SK-N-SH treated with all-trans-retinoic acid at 6 μM for 48 hours (cell line): ENCODE data around the gene CLDND2.

Experiments used
- ARNTL ChIP-seq: fragments of 450-650 bp; formaldehyde crosslinking; IDR thresholded peaks from 2 replicates; pipeline ENCODE4 v1.5.0; 2020; ENCODE audit warnings: low read depth, mild to moderate bottlenecking, moderate library complexity, borderline replicate concordance
- BACH2 ChIP-seq: fragments of 250-450 bp; sonication (Bioruptor Pico); IDR thresholded peaks from 2 replicates; pipeline ENCODE4 v1.9.0; 2021; ENCODE audit warnings: mild to moderate bottlenecking, borderline replicate concordance
- OSR1 ChIP-seq: fragments of 250-450 bp; sonication (Bioruptor Pico); IDR thresholded peaks from 2 replicates; pipeline ENCODE4 v1.8.0; 2022; ENCODE audit warnings: moderate library complexity, mild to moderate bottlenecking, inconsistent platforms
- POU6F1 ChIP-seq: fragments of 250-450 bp; sonication (Bioruptor Pico); IDR thresholded peaks from 2 replicates; pipeline ENCODE4 v1.8.0; 2021; ENCODE audit warnings: low read depth, mild to moderate bottlenecking, moderate library complexity, borderline replicate concordance

DNA sequence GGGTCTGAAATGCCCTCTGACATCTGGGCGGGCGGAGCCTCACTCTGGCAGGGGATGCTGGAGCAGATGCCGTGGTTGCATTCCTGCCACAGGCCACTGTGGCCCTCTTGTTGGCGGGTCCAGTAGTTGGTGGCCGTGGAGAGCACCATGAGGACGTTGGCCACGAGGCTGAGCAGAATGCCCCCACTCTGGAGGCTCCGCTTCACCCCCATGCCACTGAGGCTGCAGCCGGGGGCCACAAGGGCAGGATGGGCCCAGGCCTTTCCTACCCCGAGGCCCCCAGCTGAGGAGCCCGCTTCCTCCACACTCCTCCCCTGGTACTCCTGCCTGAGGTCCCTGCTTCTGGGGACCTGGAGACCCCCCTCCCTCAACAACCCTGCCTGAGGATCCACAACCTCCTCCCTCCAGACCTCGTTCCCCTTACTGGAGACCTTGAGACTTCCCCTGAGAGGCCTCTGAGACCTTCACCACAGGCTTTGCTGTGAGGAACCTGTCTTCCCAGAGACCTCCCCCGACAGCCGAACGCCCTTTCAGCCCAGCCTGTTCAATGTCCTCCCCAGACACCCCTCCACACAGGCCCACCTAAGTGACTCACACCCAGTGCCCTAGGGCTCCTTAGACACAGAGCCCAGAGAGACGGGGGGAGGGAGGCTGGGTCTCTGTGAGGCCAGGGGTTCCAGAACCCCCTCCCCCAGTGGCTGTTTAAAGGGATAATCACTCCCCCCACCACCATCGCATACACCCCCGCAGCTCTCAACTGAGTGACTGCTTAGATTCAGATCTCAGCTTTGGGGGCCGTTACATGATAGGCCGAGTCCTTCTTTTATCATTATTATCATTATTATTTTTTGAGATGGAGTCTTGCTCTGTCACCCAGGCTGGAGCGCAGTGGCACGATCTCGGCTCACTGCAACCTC, at the start of gene CLDND2:
- TF ChIP-seq OSR1 (CRISPR knock-in tag) (no peak), BACH2 (CRISPR knock-in tag) (no peak), POU6F1 (CRISPR knock-in tag) (no peak), ARNTL (CRISPR knock-in tag) (no peak)
